HG03196 (cell line): ENCODE results near the gene LILRB1.
"Not testable (repeated sequence)": the region's sequence is repeated elsewhere in the genome, so short reads cannot be mapped to it uniquely, and the experiment has no call there.

Experiments used
- ATAC-seq: cut with Tn5 transposase; IDR thresholded peaks from one replicate; pipeline ENCODE4 v1.9.1; 2021; ENCODE audit not compliant: unreplicated experiment

The LILRB1 gene

DNA sequence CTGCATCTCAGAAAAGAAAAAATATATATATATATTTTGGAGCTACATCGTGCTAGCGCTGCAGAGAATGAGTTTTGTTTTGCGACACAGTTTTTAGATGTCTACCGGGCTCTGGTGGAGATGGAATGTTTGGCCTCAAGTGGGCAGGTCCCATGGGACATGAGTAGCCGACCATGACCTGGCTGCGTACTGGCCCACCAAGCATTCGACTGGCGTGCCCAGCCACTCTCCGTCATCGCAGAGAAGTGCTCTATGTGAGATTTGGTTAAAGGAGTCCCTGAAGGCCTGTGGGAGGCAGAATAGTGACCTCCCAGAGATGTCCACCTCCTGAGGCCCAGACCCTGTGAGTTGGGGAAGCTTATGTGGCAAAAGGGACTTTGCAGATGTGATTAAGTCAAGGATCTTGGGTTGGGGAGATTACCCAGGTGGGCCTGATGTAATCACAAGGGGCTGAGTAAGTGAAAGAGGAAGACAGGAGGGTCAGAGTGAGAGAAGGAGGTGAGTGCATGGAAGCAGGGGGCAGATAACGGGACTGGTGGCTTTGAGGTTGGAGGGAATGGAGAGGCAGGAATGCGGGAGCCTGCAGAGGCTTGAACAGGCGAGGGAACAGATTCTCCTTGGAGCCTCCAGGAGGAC lies 31.7 kb downstream of the LILRB1 start:
- ATAC-seq: no peak

GRCh38 chr19:54662730-54663129 lies 32.4 kb downstream of the LILRB1 start, which contains the start of gene LILRB4:
TSS of gene LILRB4 (plus strand) at chr19:54662985. CDS start at chr19:54663034, 49 bp downstream.
- no peak for ATAC-seq

GRCh38 chr19:54665530-54665929 lies 35.2 kb downstream of the LILRB1 start:
- ATAC-seq: no peak

GRCh38 chr19:54667217-54667616 lies 36.9 kb downstream of the LILRB1 start:
- ATAC-seq: no peak

DNA sequence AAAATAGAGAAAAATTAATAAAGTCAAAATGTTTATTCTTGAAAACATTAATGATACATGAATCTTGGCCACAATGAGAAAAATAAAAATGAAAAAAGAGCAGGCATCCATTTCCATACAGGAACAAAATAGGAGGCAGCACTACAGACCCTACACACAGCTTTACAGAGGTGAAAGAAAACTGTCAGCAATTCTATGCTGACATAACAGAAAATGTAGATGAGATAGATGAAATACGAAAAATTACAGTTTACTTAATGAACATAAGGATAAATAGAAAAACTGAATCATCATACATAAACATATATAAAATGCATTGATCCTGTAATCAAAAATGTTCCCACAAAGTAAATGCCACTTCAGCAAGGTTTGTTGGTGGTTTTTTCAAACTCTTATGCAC lies 38.1 kb downstream of the LILRB1 start:
- ATAC-seq: no peak

DNA sequence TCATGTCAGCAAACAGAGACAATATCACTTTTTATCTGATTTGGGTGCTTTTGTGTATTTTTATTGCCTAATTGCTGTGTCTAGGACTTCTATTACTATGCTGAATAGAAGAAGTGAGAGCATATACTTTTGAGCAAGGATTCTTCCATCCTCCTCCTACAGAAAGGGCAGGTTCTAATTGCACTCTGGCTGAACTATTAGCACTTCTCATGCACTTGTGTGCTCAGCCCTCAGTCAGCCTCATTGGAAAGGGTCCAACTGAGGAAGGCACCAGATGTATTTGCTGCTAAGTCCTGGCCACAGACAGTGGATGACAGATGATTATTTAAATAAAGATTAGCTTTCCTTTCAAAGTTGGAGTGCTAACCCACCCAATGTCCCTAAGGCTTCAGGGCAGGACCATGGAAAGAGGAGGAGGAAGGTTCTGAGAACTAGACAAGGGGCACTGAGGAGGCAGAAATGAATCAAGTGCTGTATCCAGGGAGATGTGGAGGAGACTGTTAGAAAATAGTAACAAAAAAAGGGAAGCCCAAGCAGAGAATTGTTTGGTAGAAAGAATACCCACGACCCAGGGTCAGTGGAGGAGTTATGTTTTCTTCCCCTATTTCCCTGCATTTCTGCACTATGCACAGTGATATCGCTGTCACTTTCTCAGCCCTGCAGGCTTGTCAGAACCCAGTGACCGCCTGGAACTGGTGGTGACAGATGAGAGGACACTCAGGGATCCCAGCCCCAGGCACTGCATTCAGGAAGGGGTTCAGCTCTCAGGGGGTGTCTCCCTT lies 40.5 kb downstream of the LILRB1 start:
- ATAC-seq: no peak

GRCh38 chr19:54673222-54673621 lies 42.9 kb downstream of the LILRB1 start:
- ATAC-seq: no peak

GRCh38 chr19:54674021-54674617 lies 43.8 kb downstream of the LILRB1 start:
- no peak for ATAC-seq

DNA sequence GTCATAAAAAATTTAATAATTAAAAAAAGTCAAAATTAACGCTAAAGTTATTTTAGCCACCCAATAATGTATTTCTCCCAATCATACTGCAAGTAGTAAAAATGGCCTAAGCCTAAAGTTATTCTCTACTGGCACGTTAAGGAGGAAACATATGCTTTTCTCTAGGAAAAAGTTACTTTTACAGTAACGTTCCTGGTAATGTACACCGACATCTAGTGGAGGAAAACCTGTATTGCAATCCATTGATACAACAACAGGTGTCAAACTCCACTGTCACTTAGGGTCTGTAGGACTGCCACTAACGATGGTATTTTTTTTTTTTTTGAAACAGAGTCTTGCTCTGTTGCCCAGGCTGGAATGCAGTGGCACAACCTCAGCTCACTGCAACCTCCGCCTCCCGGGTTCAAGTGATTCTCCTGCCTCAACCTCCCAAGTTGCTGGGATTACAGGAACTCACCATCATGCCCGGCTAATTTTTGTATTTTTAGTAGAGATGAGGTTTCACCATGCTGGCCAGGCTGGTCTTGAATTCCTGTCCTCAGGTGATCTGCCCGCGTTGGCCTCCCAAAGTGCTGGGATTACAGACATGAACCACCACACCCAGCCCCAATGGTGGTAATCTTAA lies 46.0 kb downstream of the LILRB1 start:
- ATAC-seq: not testable (repeated sequence)

DNA sequence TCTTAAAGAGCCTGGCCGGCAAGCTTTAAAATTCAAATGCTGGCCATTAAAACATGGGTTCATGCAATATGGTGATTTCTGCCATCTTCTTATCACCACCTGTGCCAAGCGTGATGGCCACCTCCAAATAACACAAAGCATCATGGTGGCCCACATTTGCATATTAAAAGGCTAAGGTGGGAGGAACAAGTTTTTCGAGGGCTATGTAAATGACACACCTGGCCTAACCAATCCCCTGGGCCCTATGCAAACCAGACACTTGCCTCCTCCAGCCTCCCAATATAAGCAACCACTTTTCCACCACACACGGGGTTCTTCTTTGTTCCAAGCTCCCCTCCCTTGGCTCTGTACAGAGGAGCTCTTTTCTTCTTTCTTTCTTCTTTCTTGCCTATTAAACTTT lies 46.9 kb downstream of the LILRB1 start:
- ATAC-seq: no peak

DNA sequence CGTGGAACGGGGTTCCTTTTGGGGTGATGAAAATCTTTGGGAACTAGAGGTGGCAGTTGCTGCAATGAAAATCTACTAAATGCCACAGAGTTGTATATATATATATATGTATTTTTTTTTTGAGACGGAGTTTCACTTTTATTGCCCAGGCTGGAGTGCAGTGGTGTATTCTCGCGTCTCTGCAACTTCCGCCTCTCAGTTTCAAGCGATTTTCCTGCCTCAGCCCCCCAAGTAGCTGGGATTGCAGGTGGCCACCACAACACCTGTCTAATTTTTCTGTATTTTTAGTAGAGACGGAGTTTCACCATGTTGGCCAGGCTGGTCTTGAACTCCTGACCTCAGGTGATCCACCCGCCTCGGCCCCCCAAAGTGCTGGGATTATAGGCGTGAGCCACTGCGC lies 51.3 kb downstream of the LILRB1 start:
- ATAC-seq: not testable (repeated sequence)

DNA sequence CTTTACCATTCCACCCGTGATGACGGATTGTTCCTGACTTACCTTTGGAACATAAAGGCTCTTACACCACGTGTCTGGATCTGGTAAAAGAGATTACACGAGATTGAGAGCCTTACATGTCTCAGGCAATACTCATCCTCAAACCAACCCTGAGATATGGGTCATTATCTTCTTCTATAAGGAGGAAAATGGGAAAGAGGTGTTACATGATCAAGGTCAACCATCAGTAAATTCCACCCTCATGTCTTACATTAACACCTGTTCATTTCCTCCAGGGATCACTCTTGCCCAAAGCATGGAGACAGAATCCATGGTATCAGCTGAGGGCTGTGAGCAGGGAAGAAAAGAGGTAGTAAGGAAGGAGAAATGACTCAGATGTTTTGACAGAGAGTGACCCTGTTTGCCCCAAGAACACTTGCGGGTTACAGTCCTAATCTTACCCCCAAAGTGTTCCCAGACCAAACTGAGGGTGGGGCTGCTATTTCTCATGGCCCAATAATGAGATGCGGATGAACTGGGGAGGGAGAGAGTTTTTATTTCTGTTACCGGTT lies 52.1 kb downstream of the LILRB1 start:
- ATAC-seq: no peak

DNA sequence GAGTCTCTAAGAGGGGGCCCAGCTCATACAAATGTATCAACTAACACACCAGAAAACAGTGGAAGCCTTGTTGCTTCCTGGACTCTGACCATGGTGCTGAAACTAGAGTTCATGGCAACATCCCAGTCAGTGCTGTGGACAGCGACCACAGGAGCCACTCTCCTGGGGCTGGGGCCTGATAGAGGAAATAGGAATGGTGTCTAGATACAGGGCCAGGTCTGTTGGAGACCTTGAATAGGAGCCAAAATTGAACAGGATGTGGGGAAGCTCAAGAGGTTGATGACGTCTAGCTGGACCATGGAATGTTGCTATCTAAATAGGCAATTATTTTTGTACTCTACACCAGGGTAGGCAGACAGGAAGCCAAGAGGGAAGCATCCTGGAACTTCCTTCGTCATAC lies 54.2 kb downstream of the LILRB1 start:
- ATAC-seq: no peak
